Gastroesophageal sphincter (tissue), 3 donors: ENCODE data around the gene ATP8A1.

Experiments used
- POLR2A ChIP-seq, 2 donors: fragments of 450-650 bp; IDR thresholded peaks; one replicate each; pipeline ENCODE4 v1.6.1; 2017; ENCODE audit warnings: antibody characterized with exemption in 2 of 2, mild to moderate bottlenecking in 2 of 2, moderate library complexity in 1 of 2
- TF ChIP-seq, protein P1 (sequence below), 4 experiments: fragments of 200-600 bp in 2 of 4; fragments of 450-650 bp in 2 of 4; sonication (generic) in 1 of 4; IDR thresholded peaks; one replicate each; pipeline ENCODE4 v1.5.1; 2017 to 2019; ENCODE audit warnings: antibody characterized with exemption in 4 of 4, mild to moderate bottlenecking in 2 of 4, moderate library complexity in 2 of 4

DNA sequence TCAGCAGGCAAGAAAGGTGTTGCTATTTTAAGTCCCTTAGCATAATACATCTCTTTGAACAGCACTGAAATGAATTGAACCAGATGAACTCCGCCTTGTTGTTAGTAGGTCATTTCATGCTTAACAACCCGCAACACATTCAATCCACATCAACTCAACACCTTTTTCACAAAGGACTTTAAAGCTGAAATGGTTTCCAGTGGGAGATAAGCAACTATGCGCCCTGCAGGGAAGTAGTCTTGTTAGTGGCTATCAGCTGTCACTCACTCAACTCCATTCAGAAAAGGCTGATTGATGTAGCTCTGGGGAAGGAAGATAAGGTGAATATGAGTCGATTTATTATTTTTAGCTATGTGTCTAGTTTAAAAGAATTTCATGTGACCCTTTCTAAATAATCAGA is 46.0 kb downstream of the ATP8A1 start:
- TF ChIP-seq, protein P1, sequence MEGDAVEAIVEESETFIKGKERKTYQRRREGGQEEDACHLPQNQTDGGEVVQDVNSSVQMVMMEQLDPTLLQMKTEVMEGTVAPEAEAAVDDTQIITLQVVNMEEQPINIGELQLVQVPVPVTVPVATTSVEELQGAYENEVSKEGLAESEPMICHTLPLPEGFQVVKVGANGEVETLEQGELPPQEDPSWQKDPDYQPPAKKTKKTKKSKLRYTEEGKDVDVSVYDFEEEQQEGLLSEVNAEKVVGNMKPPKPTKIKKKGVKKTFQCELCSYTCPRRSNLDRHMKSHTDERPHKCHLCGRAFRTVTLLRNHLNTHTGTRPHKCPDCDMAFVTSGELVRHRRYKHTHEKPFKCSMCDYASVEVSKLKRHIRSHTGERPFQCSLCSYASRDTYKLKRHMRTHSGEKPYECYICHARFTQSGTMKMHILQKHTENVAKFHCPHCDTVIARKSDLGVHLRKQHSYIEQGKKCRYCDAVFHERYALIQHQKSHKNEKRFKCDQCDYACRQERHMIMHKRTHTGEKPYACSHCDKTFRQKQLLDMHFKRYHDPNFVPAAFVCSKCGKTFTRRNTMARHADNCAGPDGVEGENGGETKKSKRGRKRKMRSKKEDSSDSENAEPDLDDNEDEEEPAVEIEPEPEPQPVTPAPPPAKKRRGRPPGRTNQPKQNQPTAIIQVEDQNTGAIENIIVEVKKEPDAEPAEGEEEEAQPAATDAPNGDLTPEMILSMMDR (IDR thresholded peaks at IDR 0.05): no peak
- TF ChIP-seq POLR2A (IDR thresholded peaks at IDR 0.05): no peak
